ENCODE measurements around the gene MACO1. TPM values are rescaled to one million over a fixed set of nuclear protein-coding genes. Genes with fewer than 3 reads are reported as not detected.

The MACO1 gene
- total and polyA plus RNA-seq, 2 of the 13 experiments (the other 11 are each of a cell fraction or from before 2014, with no cell fraction given), result 9.7 to 17.0 TPM

GRCh38 chr1:25432749-25433388 is 2.2 kb downstream of the MACO1 start:
- POLR2A ChIA-PET, result no interaction called here
- FAIRE-seq (no peak), ATAC-seq (no peak), DNase-seq (ENCODE audit: low spot score) (no peak)
- in situ Hi-C loops (cut with HindIII; ENCODE audit: extremely low pct_ligation_motif_present, low pct_unique_long_range_greater_than_20kb) (no loop called here), intact Hi-C loops (cut with micrococcal nuclease; ENCODE audit: unreplicated experiment) (no loop called here)
- H2AFZ ChIP-seq (ENCODE audit: low read length), result no peak overlapping the region
- H3K9ac ChIP-seq (ENCODE audit: insufficient read depth, low read depth, low read length), result no peak overlapping the region
- peaks cover 0 to 6% of the 10 kb centered on the region in 2 experiments; a peak in 1 of 5 replicates for H3K36me3 ChIP-seq (replicated peaks in 1 of 2; ENCODE audit: control insufficient read depth in 1 of 2, insufficient read depth in 2 of 2, low read length in 2 of 2)
- WGBS (ENCODE audit: low lambda C conversion rate), result 90% methylated on average over 6 of the region's 6 CpGs
- H3K27me3 ChIP-seq (ENCODE audit: control insufficient read depth in 1 of 2, insufficient read depth in 2 of 2, low read length in 2 of 2), result no peaks in the 10 kb centered on the region; a peak in 1 of 5 replicates
- no TSS peak for BruUV-seq (replicated peaks)
- peaks cover 19% of the 10 kb centered on the region for H4K20me1 ChIP-seq (ENCODE audit: insufficient read depth, low read length)
- H3K4me3 ChIP-seq (replicated peaks in 1 of 3; ENCODE audit: insufficient read depth in 1 of 3, low read depth in 2 of 3, low read length in 3 of 3), result peak overlapping the region in 2 of 3 experiments; percentile 85 to 90; a peak in 2 of 6 replicates
- H3K4me1 ChIP-seq (ENCODE audit: insufficient read depth, low read length), result peaks cover 56% of the 10 kb centered on the region
- no peak overlapping the region for H3K27ac ChIP-seq (ENCODE audit: extremely low read length, insufficient read depth, low read length)
- H3K9me3 ChIP-seq (ENCODE audit: low read length), result no peaks in the 10 kb centered on the region
- H3K4me2 ChIP-seq (ENCODE audit: low read depth, low read length), result peak overlapping the region; percentile 87
- peaks cover 62% of the 10 kb centered on the region for H3K79me2 ChIP-seq (ENCODE audit: insufficient read depth, low read length)
- no peak for TF ChIP-seq MTF2 (CRISPR knock-in tag; IDR thresholded peaks at IDR 0.05; ENCODE audit: borderline replicate concordance)
- no peak for TF ChIP-seq ISX (CRISPR knock-in tag; conservative IDR thresholded peaks at IDR 0.05)
- no peak for TF ChIP-seq ZNF800 (CRISPR knock-in tag; IDR thresholded peaks at IDR 0.05)
- no peak for TF ChIP-seq BRCA1 (CRISPR knock-in tag; IDR thresholded peaks at IDR 0.05)
- TF ChIP-seq HIVEP1 (CRISPR knock-in tag; IDR thresholded peaks at IDR 0.05), result no peak
- TF ChIP-seq MAZ (IDR thresholded peaks at IDR 0.05; ENCODE audit: borderline replicate concordance, low read depth, low read length), result no peak
- no peak for TF ChIP-seq MAZ (CRISPR knock-in tag; IDR thresholded peaks at IDR 0.05; ENCODE audit: low read depth)
- no peak for TF ChIP-seq EZH2 (conservative IDR thresholded peaks at IDR 0.05; ENCODE audit: low read depth, low read length)
- TF ChIP-seq FUBP1 (CRISPR knock-in tag; IDR thresholded peaks at IDR 0.05; ENCODE audit: borderline replicate concordance), result no peak
- TF ChIP-seq TOE1 (CRISPR knock-in tag; IDR thresholded peaks at IDR 0.05), result no peak
- TF ChIP-seq ATF4 (CRISPR knock-in tag; IDR thresholded peaks at IDR 0.05), result no peak
- TF ChIP-seq THAP8 (CRISPR knock-in tag; IDR thresholded peaks at IDR 0.05; ENCODE audit: borderline replicate concordance), result no peak
- CTCF ChIA-PET (ENCODE audit: low intra/inter-chr PET ratio, low total read pairs), result interaction anchor here (0.6 kb wide), 1 partner anchor 180 kb away, joined by 3 read pairs; no protein-coding TSS in a partner anchor

Data from HepG2 (cell line).